Kidney (tissue), 14 donors: ENCODE results near the gene AKAP3. TPM values are rescaled to one million over a fixed set of nuclear protein-coding genes. Genes with fewer than 3 reads are reported as not detected.

ENCODE experiments used
- DNase-seq, 5 donors: peaks; one replicate each; pipeline ENCODE4 v3.0.0-alpha.2; 2013 to 2020
- FAIRE-seq: peaks from 2 replicates; lab custom pipeline; 2012; peaks lifted over from hg19 to GRCh38; lab: Jason Lieb, UNC
- H3K27ac ChIP-seq, 2 donors: one replicate each; pipeline ENCODE4 v1.7.0; 2013; ENCODE audit warnings: low read depth in 2 of 2, low read length in 2 of 2, inconsistent platforms in 1 of 2
- H3K27me3 ChIP-seq: one replicate; pipeline ENCODE4 v1.7.1; 2013; ENCODE audit warnings: low read length, inconsistent platforms; ENCODE audit not compliant: control insufficient read depth, insufficient read depth
- H3K36me3 ChIP-seq, 3 donors: one replicate each; pipeline versions ENCODE4 v1.7.0 to v1.7.1; 2013; ENCODE audit warnings: low read length in 3 of 3, control low read depth in 1 of 3, inconsistent platforms in 1 of 3; ENCODE audit not compliant: insufficient read depth in 3 of 3, control insufficient read depth in 2 of 3
- H3K4me1 ChIP-seq, 3 donors: one replicate each; pipeline versions ENCODE4 v1.7.0 to v1.7.1; 2013; ENCODE audit warnings: low read length in 3 of 3, inconsistent platforms in 1 of 3, low read depth in 1 of 3; ENCODE audit not compliant: control insufficient read depth in 2 of 3, insufficient read depth in 2 of 3
- H3K4me3 ChIP-seq, 3 donors: one replicate each; pipeline versions ENCODE4 v1.7.0 to v1.8.1; 2013; ENCODE audit warnings: low read length in 3 of 3, control low read depth in 1 of 3, inconsistent platforms in 1 of 3
- H3K9ac ChIP-seq, 3 donors: one replicate each; pipeline versions ENCODE4 v1.7.0 to v1.7.1; 2013; ENCODE audit warnings: low read length in 3 of 3, control low read depth in 1 of 3, inconsistent platforms in 1 of 3
- H3K9me3 ChIP-seq, 3 donors: one replicate each; pipeline versions ENCODE4 v1.7.0 to v1.7.1; 2013; ENCODE audit warnings: low read length in 3 of 3, control low read depth in 1 of 3, inconsistent platforms in 1 of 3; ENCODE audit not compliant: control insufficient read depth in 2 of 3, insufficient read depth in 1 of 3
- intact Hi-C: fragments of 100-400 bp; cut with DNase I; formaldehyde crosslinking; loops from one replicate; pipeline ENCODE4 v1.11.1; 2022
- polyA plus RNA-seq: library from polyadenylated mRNA; stranded (reverse); fragments of 350-450 nt; fragmentation: Illumina TruSeq; extraction: RNeasy Lipid Tissue Mini Kit (QIAGEN cat#74804); gene quantifications from one replicate; pipeline ENCODE4 v1.2.3, GENCODE V29; 2014; ENCODE audit warnings: low read depth, low replicate concordance; ENCODE audit not compliant: insufficient read depth
- total RNA-seq: library from RNA; stranded (reverse); fragmentation: NEBNext Ultra II Directional; extraction: Animal tissue kit (Norgen Biotek cat#: 25700); gene quantifications from one replicate; pipeline ENCODE4 v1.2.1, GENCODE V29; 2021
- TF ChIP-seq, protein P1 (sequence below): IDR thresholded peaks from 3 replicates; pipeline ENCODE4 v1.5.1; 2012; ENCODE audit warnings: mild to moderate bottlenecking, moderate library complexity, borderline replicate concordance; ENCODE audit not compliant: insufficient read depth; ENCODE audit errors: extremely low read depth
- donor health status: control.
- donor health status: control.
- donor health status: control.
- donor health status: control.
- donor health status: control.
- donor health status: DM: yes; HTN: yes; CAD: no.
- donor health status: Normal renal cell carcinoma (clear cell type).

AKAP3 gene
- total and polyA plus RNA-seq, 2 donors from 2014 or later: 2.3 to 2.7 TPM

DNA sequence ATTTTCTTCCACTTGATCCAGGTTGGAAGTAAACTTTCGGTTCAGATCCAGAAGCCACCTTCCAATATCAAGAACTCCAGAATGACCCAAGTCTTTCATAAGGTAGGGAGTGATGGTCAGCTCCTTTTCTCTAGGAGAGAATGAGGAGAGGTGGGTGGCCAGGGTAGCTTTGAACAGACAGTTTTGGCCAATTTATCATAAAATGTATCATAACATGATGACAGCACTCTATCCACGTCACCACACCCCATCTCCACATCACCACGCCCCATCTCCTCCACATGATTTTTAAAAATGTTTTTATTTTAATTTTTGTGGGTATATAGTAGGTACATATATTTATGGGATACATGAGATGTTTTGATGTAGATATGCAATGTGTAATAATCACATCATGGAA lies 59.9 kb downstream of the AKAP3 start:
- H3K9me3 ChIP-seq: no peaks in the 10 kb centered on the region
- no peak overlapping the region for H3K27ac ChIP-seq
- DNase-seq: no peak
- intact Hi-C loops: no loop called here
- no peak for FAIRE-seq
- TF ChIP-seq, protein P1, sequence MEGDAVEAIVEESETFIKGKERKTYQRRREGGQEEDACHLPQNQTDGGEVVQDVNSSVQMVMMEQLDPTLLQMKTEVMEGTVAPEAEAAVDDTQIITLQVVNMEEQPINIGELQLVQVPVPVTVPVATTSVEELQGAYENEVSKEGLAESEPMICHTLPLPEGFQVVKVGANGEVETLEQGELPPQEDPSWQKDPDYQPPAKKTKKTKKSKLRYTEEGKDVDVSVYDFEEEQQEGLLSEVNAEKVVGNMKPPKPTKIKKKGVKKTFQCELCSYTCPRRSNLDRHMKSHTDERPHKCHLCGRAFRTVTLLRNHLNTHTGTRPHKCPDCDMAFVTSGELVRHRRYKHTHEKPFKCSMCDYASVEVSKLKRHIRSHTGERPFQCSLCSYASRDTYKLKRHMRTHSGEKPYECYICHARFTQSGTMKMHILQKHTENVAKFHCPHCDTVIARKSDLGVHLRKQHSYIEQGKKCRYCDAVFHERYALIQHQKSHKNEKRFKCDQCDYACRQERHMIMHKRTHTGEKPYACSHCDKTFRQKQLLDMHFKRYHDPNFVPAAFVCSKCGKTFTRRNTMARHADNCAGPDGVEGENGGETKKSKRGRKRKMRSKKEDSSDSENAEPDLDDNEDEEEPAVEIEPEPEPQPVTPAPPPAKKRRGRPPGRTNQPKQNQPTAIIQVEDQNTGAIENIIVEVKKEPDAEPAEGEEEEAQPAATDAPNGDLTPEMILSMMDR: no peak
- no peak overlapping the region for H3K9ac ChIP-seq
- H3K27me3 ChIP-seq: no peaks in the 10 kb centered on the region
- no peaks in the 10 kb centered on the region for H3K36me3 ChIP-seq
- H3K4me3 ChIP-seq: no peak overlapping the region
- H3K4me1 ChIP-seq: no peaks in the 10 kb centered on the region

DNA sequence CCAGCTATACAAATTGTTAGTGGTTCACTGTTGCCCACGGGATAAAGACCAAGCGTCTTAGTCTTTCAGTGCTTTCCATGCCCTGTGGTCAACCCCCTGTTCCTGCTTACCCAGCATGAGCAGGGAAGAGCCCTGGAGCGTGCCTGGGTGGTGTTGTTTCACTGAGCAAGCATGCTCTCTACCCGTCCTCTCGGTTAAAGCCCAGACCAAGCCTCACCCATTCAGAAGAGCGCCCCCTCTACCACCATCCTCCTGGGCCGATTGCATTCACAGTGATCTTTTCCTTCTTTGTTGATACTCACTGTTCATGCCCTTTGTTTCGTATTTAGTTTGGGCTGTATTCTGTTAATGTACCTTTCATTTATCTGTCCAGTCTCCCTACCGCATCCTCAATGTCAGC lies 61.7 kb downstream of the AKAP3 start:
- H3K9me3 ChIP-seq: no peaks in the 10 kb centered on the region
- H3K9ac ChIP-seq: no peak overlapping the region
- no peak overlapping the region for H3K27ac ChIP-seq
- DNase-seq (no peak), FAIRE-seq (no peak)
- TF ChIP-seq, protein P1: no peak
- H3K4me1 ChIP-seq: no peaks in the 10 kb centered on the region
- no peaks in the 10 kb centered on the region for H3K27me3 ChIP-seq
- H3K4me3 ChIP-seq: no peak overlapping the region
- no peaks in the 10 kb centered on the region for H3K36me3 ChIP-seq
- intact Hi-C loops: no loop called here

DNA sequence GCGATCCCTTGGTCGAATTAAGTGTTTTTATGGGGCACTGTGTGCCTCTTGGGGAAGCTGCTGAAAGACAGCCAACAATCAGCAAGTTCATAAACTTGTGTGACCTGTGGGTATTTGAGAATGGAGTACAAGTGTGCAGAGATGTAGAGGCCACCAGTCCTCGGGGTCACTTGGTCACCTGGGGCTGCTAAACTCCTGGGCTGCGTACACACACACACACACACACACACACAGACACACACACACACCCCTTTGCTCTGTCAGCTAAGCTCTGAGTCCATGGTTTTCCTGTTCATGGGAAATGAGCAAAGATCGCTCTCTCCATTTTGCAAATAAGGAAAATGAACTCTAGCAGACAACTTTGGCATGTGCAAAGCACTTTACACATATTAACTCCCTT lies 62.4 kb downstream of the AKAP3 start:
- DNase-seq (no peak), FAIRE-seq (no peak)
- H3K27me3 ChIP-seq: no peaks in the 10 kb centered on the region
- H3K27ac ChIP-seq: no peak overlapping the region
- intact Hi-C loops: no loop called here
- H3K9me3 ChIP-seq: no peaks in the 10 kb centered on the region
- TF ChIP-seq, protein P1: no peak
- H3K9ac ChIP-seq: no peak overlapping the region
- H3K4me1 ChIP-seq: no peaks in the 10 kb centered on the region
- H3K36me3 ChIP-seq: no peaks in the 10 kb centered on the region
- H3K4me3 ChIP-seq: no peak overlapping the region

DNA sequence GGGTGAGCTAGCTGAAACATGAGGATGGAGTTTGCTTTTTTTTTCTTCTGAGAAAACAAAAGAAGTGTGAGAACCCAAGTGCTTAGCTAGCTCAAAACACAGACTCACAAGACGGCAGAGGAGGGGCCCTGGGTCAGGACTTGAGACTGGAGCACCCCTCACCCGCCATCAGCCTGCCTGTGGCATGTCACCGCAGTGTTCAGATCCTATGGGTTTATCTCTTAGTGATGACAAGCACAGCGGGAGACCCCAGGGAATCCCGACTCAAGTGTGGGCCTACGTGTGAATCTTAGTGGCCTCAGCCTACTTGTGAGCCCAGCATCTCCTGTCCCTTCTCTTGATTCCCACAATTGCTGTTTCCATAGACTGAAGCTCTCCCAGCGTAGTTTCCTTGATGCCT lies 64.0 kb downstream of the AKAP3 start:
- H3K4me1 ChIP-seq: peaks cover 0 to 2% (median 0%) of the 10 kb centered on the region in 3 donors
- H3K27me3 ChIP-seq: no peaks in the 10 kb centered on the region
- TF ChIP-seq, protein P1: no peak
- H3K27ac ChIP-seq: no peak overlapping the region
- no peaks in the 10 kb centered on the region for H3K9me3 ChIP-seq
- no peak overlapping the region for H3K9ac ChIP-seq
- no peaks in the 10 kb centered on the region for H3K36me3 ChIP-seq
- intact Hi-C loops: no loop called here
- no peak overlapping the region for H3K4me3 ChIP-seq
- FAIRE-seq: no peak
- DNase-seq: no peak
